Astrocyte (in vitro differentiated cells and primary cell): ENCODE results near the gene PCBP3. TPM values are rescaled to one million over a fixed set of nuclear protein-coding genes. Genes with fewer than 3 reads are reported as not detected.

Source experiments
- DNase-seq: peaks from one replicate; pipeline ENCODE4 v3.0.0-alpha.2; 2010; ENCODE audit warnings: low read depth
- FAIRE-seq: peaks from 2 replicates; lab custom pipeline; 2011; peaks lifted over from hg19 to GRCh38; lab: Jason Lieb, UNC
- H2AFZ ChIP-seq: 2 replicates; pipeline ENCODE4 v1.6.0; 2012; ENCODE audit warnings: low read depth, low read length, inconsistent platforms
- H3K27ac ChIP-seq: 2 replicates; pipeline ENCODE4 v1.5.1; 2011; ENCODE audit warnings: low read depth, low read length, inconsistent platforms
- H3K27me3 ChIP-seq: 2 replicates; pipeline ENCODE4 v1.6.0; 2011; ENCODE audit warnings: low read length, inconsistent platforms; ENCODE audit not compliant: insufficient read depth
- H3K36me3 ChIP-seq: 2 replicates; pipeline ENCODE4 v1.5.1; 2011; ENCODE audit warnings: low read length, inconsistent platforms; ENCODE audit not compliant: insufficient read depth
- H3K4me1 ChIP-seq: 2 replicates; pipeline ENCODE4 v1.5.1; 2011; ENCODE audit warnings: low read length, inconsistent platforms; ENCODE audit not compliant: insufficient read depth
- H3K4me2 ChIP-seq: 2 replicates; pipeline ENCODE4 v1.6.0; 2012; ENCODE audit warnings: low read length, inconsistent platforms
- H3K4me3 ChIP-seq: 2 replicates; pipeline ENCODE4 v1.5.1; 2011; ENCODE audit warnings: low read depth, mild to moderate bottlenecking, low read length, inconsistent platforms; ENCODE audit not compliant: insufficient read depth
- H3K79me2 ChIP-seq: 2 replicates; pipeline ENCODE4 v1.6.0; 2012; ENCODE audit warnings: mild to moderate bottlenecking, low read length, inconsistent platforms; ENCODE audit not compliant: insufficient read depth
- H3K9ac ChIP-seq: 2 replicates; pipeline ENCODE4 v1.6.0; 2012; ENCODE audit warnings: mild to moderate bottlenecking, low read length, inconsistent platforms
- H3K9me3 ChIP-seq: 2 replicates; pipeline ENCODE4 v1.5.1; 2012; ENCODE audit warnings: low read depth, mild to moderate bottlenecking, low read length, inconsistent platforms; ENCODE audit not compliant: insufficient read depth
- H4K20me1 ChIP-seq: 2 replicates; pipeline ENCODE4 v1.6.0; 2012; ENCODE audit warnings: low read length, inconsistent platforms; ENCODE audit not compliant: insufficient read depth
- H3K27ac Mint-ChIP-seq: one replicate; pipeline ENCODE4 v1.8.0; 2021; ENCODE audit warnings: mild to moderate bottlenecking, mixed read lengths; ENCODE audit not compliant: unreplicated experiment
- H3K27me3 Mint-ChIP-seq: one replicate; pipeline ENCODE4 v1.8.0; 2021; ENCODE audit warnings: low read depth, mixed read lengths; ENCODE audit not compliant: unreplicated experiment
- H3K36me3 Mint-ChIP-seq: one replicate; pipeline ENCODE4 v1.8.0; 2021; ENCODE audit warnings: low read depth, mixed read lengths; ENCODE audit not compliant: unreplicated experiment
- H3K4me1 Mint-ChIP-seq: one replicate; pipeline ENCODE4 v1.8.0; 2021; ENCODE audit warnings: low read depth, mixed read lengths; ENCODE audit not compliant: unreplicated experiment
- H3K4me3 Mint-ChIP-seq: one replicate; pipeline ENCODE4 v1.8.0; 2021; ENCODE audit warnings: mild to moderate bottlenecking, moderate library complexity, mixed read lengths; ENCODE audit not compliant: unreplicated experiment
- H3K9me3 Mint-ChIP-seq: one replicate; pipeline ENCODE4 v1.8.0; 2021; ENCODE audit warnings: mild to moderate bottlenecking, mixed read lengths; ENCODE audit not compliant: unreplicated experiment
- CTCF ChIP-seq: IDR thresholded peaks from 2 replicates; pipeline ENCODE4 v1.5.1; 2011; ENCODE audit warnings: low read depth, mild to moderate bottlenecking, inconsistent platforms, low read length, moderate library complexity; ENCODE audit not compliant: insufficient read depth
- EZH2 ChIP-seq: IDR thresholded peaks from 2 replicates; pipeline ENCODE4 v1.6.1; 2012; ENCODE audit warnings: mild to moderate bottlenecking, low read length, inconsistent platforms; ENCODE audit not compliant: insufficient read depth
- total RNA-seq: library from RNA; stranded (reverse); gene quantifications from 2 replicates; pipeline ENCODE4 v1.2.1, GENCODE V29; 2021

PCBP3 gene
- total RNA-seq, 1 donor from 2014 or later: 1.8 TPM

GRCh38 chr21:45790427-45790826, 146.9 kb downstream of the PCBP3 start:
- no peaks in the 10 kb centered on the region for H3K9me3 ChIP-seq
- H3K36me3 ChIP-seq: no peaks in the 10 kb centered on the region
- no peaks in the 10 kb centered on the region for H3K27me3 ChIP-seq
- H4K20me1 ChIP-seq: peaks cover 15% of the 10 kb centered on the region
- no peaks in the 10 kb centered on the region for H3K9me3 Mint-ChIP-seq
- H3K27ac ChIP-seq: no peak overlapping the region
- FAIRE-seq: no peak
- no peak for DNase-seq
- peaks cover 6% of the 10 kb centered on the region for H3K36me3 Mint-ChIP-seq
- no peak overlapping the region for H3K4me3 Mint-ChIP-seq
- H3K27ac Mint-ChIP-seq: no peak overlapping the region
- no peak overlapping the region for H2AFZ ChIP-seq
- no peaks in the 10 kb centered on the region for H3K79me2 ChIP-seq
- peaks cover 40% of the 10 kb centered on the region for H3K27me3 Mint-ChIP-seq
- no peak overlapping the region for H3K4me3 ChIP-seq
- H3K4me2 ChIP-seq: no peak overlapping the region
- TF ChIP-seq CTCF (no peak), EZH2 (no peak)
- H3K4me1 Mint-ChIP-seq: peaks cover 6% of the 10 kb centered on the region
- no peak overlapping the region for H3K9ac ChIP-seq
- peaks cover 9% of the 10 kb centered on the region for H3K4me1 ChIP-seq

DNA sequence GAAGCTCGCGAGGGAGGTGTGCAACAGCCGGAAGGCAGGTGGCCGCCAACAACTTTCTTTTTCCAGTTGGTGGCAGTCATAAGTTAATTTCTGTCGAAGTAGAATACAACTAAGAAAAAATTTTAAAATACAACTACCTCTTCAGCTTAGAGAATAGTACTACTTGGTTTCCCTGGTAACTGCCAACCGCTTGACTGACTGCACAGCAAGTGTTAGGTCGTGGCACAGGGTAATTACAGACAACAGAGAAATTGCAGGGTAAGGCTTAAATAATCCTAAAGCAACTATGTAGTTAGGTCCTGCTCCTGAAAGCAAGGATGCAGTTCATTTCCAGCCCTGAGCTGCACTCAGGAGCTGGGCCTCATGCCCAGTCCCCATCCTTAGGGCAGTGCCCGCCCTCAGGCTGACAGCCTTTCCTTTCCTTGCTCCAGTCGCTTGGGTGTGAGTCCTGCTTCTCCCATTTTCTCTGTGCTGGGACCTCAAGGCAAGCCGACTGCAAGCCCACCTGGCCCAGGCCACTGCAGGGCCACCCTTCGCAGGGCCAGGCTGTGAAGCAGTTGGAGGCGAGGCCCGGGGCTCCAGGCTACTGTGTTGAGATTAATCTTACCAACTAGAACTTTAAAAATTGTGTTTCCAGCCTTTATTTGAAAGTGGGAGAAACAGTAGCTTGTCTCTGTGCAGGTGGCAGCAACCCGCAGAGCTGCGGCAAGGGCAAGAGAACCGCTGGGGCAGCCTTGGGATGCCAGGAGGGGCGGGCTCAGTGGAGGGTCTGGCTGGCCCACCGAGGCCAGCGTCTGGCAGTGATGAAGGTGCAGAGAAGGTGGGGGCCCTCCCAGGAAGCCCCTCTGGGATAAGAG, 148.3 kb downstream of the PCBP3 start:
- H3K27ac ChIP-seq: no peak overlapping the region
- no peak for DNase-seq

More for the DNA sequence above, 148.3 kb downstream of the PCBP3 start:
- H3K9me3 Mint-ChIP-seq: no peaks in the 10 kb centered on the region
- peaks cover 6% of the 10 kb centered on the region for H3K36me3 Mint-ChIP-seq
- peaks cover 42% of the 10 kb centered on the region for H3K27me3 Mint-ChIP-seq
- Histone ChIP-seq H3K4me1 (peaks cover 9% of the 10 kb centered on the region), H3K4me3 (no peak overlapping the region), H3K27me3 (no peaks in the 10 kb centered on the region), H3K79me2 (no peaks in the 10 kb centered on the region), H3K36me3 (no peaks in the 10 kb centered on the region), H3K9ac (no peak overlapping the region), H3K9me3 (no peaks in the 10 kb centered on the region), H2AFZ (no peak overlapping the region), H4K20me1 (peaks cover 15% of the 10 kb centered on the region), H3K4me2 (no peak overlapping the region)
- H3K4me1 Mint-ChIP-seq: peaks cover 6% of the 10 kb centered on the region
- no peak for FAIRE-seq
- no peak overlapping the region for H3K4me3 Mint-ChIP-seq
- no peak for TF ChIP-seq CTCF
- no peak for TF ChIP-seq EZH2
- no peak overlapping the region for H3K27ac Mint-ChIP-seq
